ENCODE results near the gene CDH13. TPM values are rescaled to one million over a fixed set of nuclear protein-coding genes. Genes with fewer than 3 reads are reported as not detected.

CDH13 gene
- total and polyA plus RNA-seq, 2 of the 8 experiments (the other 6 are each of a cell fraction or from before 2014, with no cell fraction given): 2.3 to 2.4 TPM

GRCh38 chr16:83666449-83666848 lies 1039.7 kb downstream of the CDH13 start:
- no peak overlapping the region for H2BK12ac ChIP-seq (ENCODE audit: low read depth, low read length)
- DNase-seq (ENCODE audit: low read depth in 1 of 2, low spot score in 2 of 2) (no peak), FAIRE-seq (no peak)
- 92% methylated on average over 2 of the region's 2 CpGs; no CpG with 5 or more reads in 1 of the 2 experiments for whole genome bisulfite sequencing, 2 experiments (ENCODE audit: extremely low coverage in 1 of 2, insufficient coverage in 1 of 2, insufficient read length in 1 of 2, insufficient replicate concordance in 2 of 2, low coverage in 1 of 2, low lambda C conversion rate in 2 of 2, missing lambda C conversion rate in 1 of 2)
- H3K27me3 ChIP-seq (replicated peaks in 1 of 4; ENCODE audit: control insufficient read depth in 3 of 4, extremely low read depth in 1 of 4, insufficient read depth in 3 of 4, low read length in 3 of 4): no peaks in the 10 kb centered on the region
- H2AK5ac ChIP-seq (ENCODE audit: low read depth, low read length): no peak overlapping the region
- no peaks in the 10 kb centered on the region for H3K79me2 ChIP-seq (ENCODE audit: control insufficient read depth in 1 of 2, insufficient read depth in 2 of 2, low read length in 2 of 2)
- no peak overlapping the region for H3K4me3 ChIP-seq (ENCODE audit: extremely low read depth in 1 of 4, insufficient read depth in 2 of 4, low read depth in 3 of 4, low read length in 4 of 4)
- H4K8ac ChIP-seq (ENCODE audit: extremely low read depth, insufficient read depth, low read length): no peak overlapping the region
- H2BK120ac ChIP-seq (replicated peaks; ENCODE audit: low read depth, low read length): no peak overlapping the region
- no peaks in the 10 kb centered on the region for H3K79me1 ChIP-seq (ENCODE audit: low read depth, low read length)
- no peak overlapping the region for H3K56ac ChIP-seq (replicated peaks; ENCODE audit: insufficient read length, low read depth, low read length)
- H4K20me1 ChIP-seq (replicated peaks in 1 of 2; ENCODE audit: control insufficient read depth in 1 of 2, insufficient read depth in 2 of 2, low read length in 2 of 2): no peaks in the 10 kb centered on the region
- H2BK15ac ChIP-seq (ENCODE audit: low read length): no peak overlapping the region
- no peak for TF ChIP-seq CHD1 (IDR thresholded peaks at IDR 0.05; ENCODE audit: low read depth, low read length)
- TF ChIP-seq SRF (IDR thresholded peaks at IDR 0.05; ENCODE audit: low read depth, low read length): no peak
- TF ChIP-seq EGR1 (IDR thresholded peaks at IDR 0.05; ENCODE audit: borderline replicate concordance, low read depth, low read length): no peak
- no peak for TF ChIP-seq TAF1 (IDR thresholded peaks at IDR 0.05; ENCODE audit: low read depth, low read length)
- no peak for TF ChIP-seq BACH1 (IDR thresholded peaks at IDR 0.05; ENCODE audit: low read length)
- TF ChIP-seq EZH2 (IDR thresholded peaks at IDR 0.05; ENCODE audit: low read depth, low read length, severe bottlenecking): no peak
- no peak overlapping the region for H4K91ac ChIP-seq (replicated peaks; ENCODE audit: insufficient read length, low read length)
- H2BK20ac ChIP-seq (ENCODE audit: low read length): no peak overlapping the region
- no peaks in the 10 kb centered on the region for H3K36me3 ChIP-seq (ENCODE audit: control insufficient read depth in 2 of 4, insufficient read depth in 4 of 4, low read length in 3 of 4)
- peaks cover 2% of the 10 kb centered on the region; the same call in 1 of the 2 replicates for H3K23me2 ChIP-seq (ENCODE audit: low read depth, low read length)
- no peak overlapping the region for H3K27ac ChIP-seq (ENCODE audit: low read depth, low read length)
- H3K9ac ChIP-seq (replicated peaks in 1 of 4; ENCODE audit: extremely low read depth in 1 of 4, low read depth in 3 of 4, low read length in 3 of 4): no peak overlapping the region
- no peak overlapping the region for H2BK5ac ChIP-seq (ENCODE audit: low read depth, low read length)
- no peak overlapping the region for H2AFZ ChIP-seq (ENCODE audit: low read length)
- peaks cover 20 to 29% of the 10 kb centered on the region in 2 experiments for H3K9me3 ChIP-seq (ENCODE audit: insufficient read depth in 2 of 2, low read depth in 1 of 2, low read length in 1 of 2)
- no peak overlapping the region for H3K14ac ChIP-seq (ENCODE audit: insufficient read length)
- H3K4me2 ChIP-seq (ENCODE audit: insufficient read depth in 1 of 2, low read depth in 2 of 2, low read length in 2 of 2): no peak overlapping the region
- ChIA-PET CTCF (ENCODE audit: partially characterized antibody) (no interaction called here), POLR2A (ENCODE audit: partially characterized antibody) (no interaction called here)
- H3K23ac ChIP-seq (ENCODE audit: insufficient read length): no peak overlapping the region
- no peak overlapping the region for H3K4ac ChIP-seq (replicated peaks; ENCODE audit: insufficient read length, low read depth, low read length)
- H4K5ac ChIP-seq (ENCODE audit: insufficient read length, low read depth, low read length): no peak overlapping the region
- H3K4me1 ChIP-seq (replicated peaks in 1 of 4; ENCODE audit: control insufficient read depth in 3 of 4, insufficient read depth in 4 of 4, low read length in 3 of 4): no peaks in the 10 kb centered on the region
- H3K18ac ChIP-seq (ENCODE audit: extremely low read depth, low read length): no peak overlapping the region
